Retinal pigment epithelial cell (primary cell): ENCODE results near the gene MARK1.
"Not testable (repeated sequence)": the region's sequence is repeated elsewhere in the genome, so short reads cannot be mapped to it uniquely, and the experiment has no call there.

Experiments
- DNase-seq: peaks from one replicate; pipeline ENCODE4 v3.0.0-alpha.2; 2010; ENCODE audit warnings: low read depth
- H3K4me3 ChIP-seq: 2 replicates; pipeline ENCODE4 v1.5.1; 2011; ENCODE audit warnings: mild to moderate bottlenecking, low read length, control low read depth, moderate library complexity
- CTCF ChIP-seq: conservative IDR thresholded peaks from 2 replicates; pipeline ENCODE4 v1.5.1; 2011; ENCODE audit warnings: low read depth, low read length, control low read depth, inconsistent platforms

MARK1 gene

GRCh38 chr1:220677251-220677650, 149.3 kb downstream of the MARK1 start:
- no peak overlapping the region for H3K4me3 ChIP-seq
- TF ChIP-seq CTCF: no peak
- DNase-seq: no peak

DNA sequence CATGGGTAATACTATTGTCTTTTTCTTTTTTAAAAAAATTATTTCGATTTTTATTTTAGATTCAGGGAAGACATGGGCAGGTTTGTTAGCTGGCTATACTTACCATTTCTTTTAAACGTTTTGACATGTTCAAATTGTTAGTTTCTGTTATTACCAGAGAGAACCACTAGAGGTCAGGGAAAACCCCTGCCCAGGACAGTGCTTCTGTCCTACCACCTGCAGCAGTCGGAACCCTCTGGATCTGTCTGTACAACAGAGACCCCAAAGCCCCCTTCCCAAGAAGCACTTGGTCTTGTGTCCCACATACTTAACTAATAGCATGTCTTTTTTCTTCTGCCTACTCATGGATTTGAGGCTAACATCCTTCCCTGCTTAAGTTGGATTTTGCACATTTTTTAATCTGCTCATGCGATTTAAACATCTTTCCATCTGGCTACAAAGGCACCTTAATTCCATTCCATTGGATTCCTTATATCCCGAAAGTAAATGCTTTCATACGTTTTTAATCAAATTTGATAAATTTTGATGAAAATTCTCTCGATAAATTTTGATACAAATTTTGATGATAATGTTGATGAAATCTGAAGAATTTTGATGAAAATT, 152.2 kb downstream of the MARK1 start:
- peak; percentile 86 for TF ChIP-seq CTCF
- no peak overlapping the region for H3K4me3 ChIP-seq
- no peak for DNase-seq

- no peak overlapping the region for H3K4me3 ChIP-seq
- DNase-seq: no peak
- no peak for TF ChIP-seq CTCF
Measured at GRCh38 chr1:220681220-220681880, 153.4 kb downstream of the MARK1 start.

- no peak for TF ChIP-seq CTCF
- no peak for DNase-seq
- no peak overlapping the region for H3K4me3 ChIP-seq
Measured at GRCh38 chr1:220682901-220683576, 155.1 kb downstream of the MARK1 start.

- not testable (repeated sequence) for DNase-seq, H3K4me3 ChIP-seq
Measured at GRCh38 chr1:220683716-220684115, 155.8 kb downstream of the MARK1 start.

DNA sequence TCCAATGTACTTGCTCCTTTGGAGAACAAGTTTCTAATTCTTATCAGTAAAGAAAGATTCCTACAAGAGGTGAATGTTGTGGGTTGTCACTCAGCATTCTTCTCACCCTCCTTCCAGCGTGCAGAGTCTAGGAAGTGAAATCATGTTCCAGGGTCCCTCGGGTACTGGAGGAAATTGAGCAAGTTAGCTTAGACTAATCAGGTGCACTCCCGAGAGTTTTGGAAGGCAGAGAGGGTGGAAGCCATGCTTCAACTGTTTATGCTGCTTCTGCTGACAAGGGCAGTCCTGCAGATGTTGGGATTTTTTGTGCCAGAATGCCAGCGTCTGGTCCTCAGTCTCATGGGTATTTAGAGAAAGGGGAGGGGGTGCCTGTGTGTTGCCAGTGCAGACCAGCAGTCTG, 157.0 kb downstream of the MARK1 start:
- no peak for TF ChIP-seq CTCF
- no peak overlapping the region for H3K4me3 ChIP-seq

GRCh38 chr1:220685879-220686278, 157.9 kb downstream of the MARK1 start:
- peak; percentile 4 for TF ChIP-seq CTCF
- H3K4me3 ChIP-seq: no peak overlapping the region
- DNase-seq: no peak

More for the DNA sequence above, 157.0 kb downstream of the MARK1 start:
- DNase-seq: no peak
